Keratinocyte (primary cell): ENCODE data around the gene NXPH4. TPM values are rescaled to one million over a fixed set of nuclear protein-coding genes. Genes with fewer than 3 reads are reported as not detected.

Experiments
- DNase-seq: peaks from one replicate; pipeline ENCODE4 v3.0.0-alpha.2; 2011; ENCODE audit warnings: low read depth, missing footprints, low spot score
- FAIRE-seq: peaks from 2 replicates; lab custom pipeline; 2011; peaks lifted over from hg19 to GRCh38; lab: Jason Lieb, UNC
- H2AFZ ChIP-seq: 2 replicates; pipeline ENCODE4 v1.6.0; 2012; ENCODE audit warnings: low read length, control low read depth, inconsistent platforms; ENCODE audit not compliant: control insufficient read depth
- H3K27ac ChIP-seq: 2 replicates; pipeline ENCODE4 v1.5.1; 2011; ENCODE audit warnings: low read length; ENCODE audit not compliant: control insufficient read depth, insufficient read depth
- H3K27me3 ChIP-seq: 3 replicates; pipeline ENCODE4 v1.6.0; 2011; ENCODE audit warnings: low read length; ENCODE audit not compliant: control insufficient read depth, insufficient read depth; ENCODE audit errors: extremely low read depth
- H3K36me3 ChIP-seq, 2 experiments: 2 replicates in 1 of 2; 3 replicates in 1 of 2; pipeline ENCODE4 v1.5.1; 2011; ENCODE audit warnings: low read length in 2 of 2, mild to moderate bottlenecking in 1 of 2; ENCODE audit not compliant: control insufficient read depth in 2 of 2, insufficient read depth in 2 of 2; ENCODE audit errors: extremely low read depth in 1 of 2
- H3K4me1 ChIP-seq: 3 replicates; pipeline ENCODE4 v1.5.1; 2011; ENCODE audit warnings: low read length; ENCODE audit not compliant: control insufficient read depth, insufficient read depth; ENCODE audit errors: extremely low read depth
- H3K4me2 ChIP-seq: 3 replicates; pipeline ENCODE4 v1.6.0; 2011; ENCODE audit warnings: low read depth, low read length; ENCODE audit not compliant: control insufficient read depth, insufficient read depth; ENCODE audit errors: extremely low read depth
- H3K4me3 ChIP-seq, 3 experiments: fragments of 200-600 bp in 1 of 3; sonication (generic) in 1 of 3; 2 replicates in 2 of 3; 3 replicates in 1 of 3; pipeline ENCODE4 v1.5.1; 2011 to 2016; ENCODE audit warnings: low read length in 3 of 3, mild to moderate bottlenecking in 3 of 3, control low read depth in 2 of 3, inconsistent platforms in 1 of 3, low read depth in 1 of 3, mixed read lengths in 1 of 3, mixed run types in 1 of 3, moderate library complexity in 1 of 3; ENCODE audit not compliant: control insufficient read depth in 2 of 3, insufficient read depth in 2 of 3; ENCODE audit errors: extremely low read depth in 1 of 3
- H3K79me2 ChIP-seq: 2 replicates; pipeline ENCODE4 v1.6.0; 2012; ENCODE audit warnings: low read length; ENCODE audit not compliant: control insufficient read depth, insufficient read depth
- H3K9ac ChIP-seq: 3 replicates; pipeline ENCODE4 v1.6.0; 2011; ENCODE audit warnings: low read length; ENCODE audit not compliant: control insufficient read depth, insufficient read depth; ENCODE audit errors: extremely low read depth
- H3K9me1 ChIP-seq: 3 replicates; pipeline ENCODE4 v1.6.0; 2011; ENCODE audit warnings: low read length; ENCODE audit not compliant: control insufficient read depth, insufficient read depth; ENCODE audit errors: extremely low read depth
- H3K9me3 ChIP-seq: 2 replicates; pipeline ENCODE4 v1.5.1; 2012; ENCODE audit warnings: low read depth, low read length; ENCODE audit not compliant: control insufficient read depth
- H4K20me1 ChIP-seq: 3 replicates; pipeline ENCODE4 v1.6.0; 2011; ENCODE audit warnings: low read length; ENCODE audit not compliant: control insufficient read depth, insufficient read depth; ENCODE audit errors: extremely low read depth
- EZH2 ChIP-seq: IDR thresholded peaks from one replicate; pipeline ENCODE4 v1.6.1; 2012; ENCODE audit warnings: inconsistent platforms, mild to moderate bottlenecking, low read length, moderate library complexity
- dilution Hi-C: fragments of 300-500 bp; cut with MboI; formaldehyde crosslinking; loops from one replicate; pipeline ENCODE4 v1.7.0; 2020; ENCODE audit warnings: low sequenced_read_pairs; ENCODE audit not compliant: extremely low pct_ligation_motif_present
- polyA plus RNA-seq, 5 experiments: library from polyadenylated mRNA; depleted of rRNA in 3 of 5; stranded (reverse) in 3 of 5; stranded (forward) in 1 of 5; unstranded in 1 of 5; fragments of >200 nt; gene quantifications; 1 replicate in 1 of 5; 2 replicates in 3 of 5; 3 replicates in 1 of 5; pipeline versions ENCODE4 v1.2.1 to v1.2.3, GENCODE V29; 2011 to 2012; ENCODE audit warnings: missing spikeins in 2 of 5, low read depth in 1 of 5, low replicate concordance in 1 of 5
- TF ChIP-seq, protein P1 (sequence below), 3 experiments: IDR thresholded peaks in 1 of 3; conservative IDR thresholded peaks in 1 of 3; optimal IDR thresholded peaks in 1 of 3; 2 replicates in 2 of 3; 3 replicates in 1 of 3; pipeline versions ENCODE3 to v1.5.1; 2011; ENCODE audit warnings: low read length in 3 of 3, mild to moderate bottlenecking in 3 of 3, moderate library complexity in 2 of 3, control low read depth in 1 of 3, inconsistent platforms in 1 of 3; ENCODE audit not compliant: insufficient read depth in 2 of 3; ENCODE audit errors: extremely low read depth in 1 of 3

NXPH4 gene
- polyA plus RNA-seq, 1 donor (not counting 4 experiments of a cell fraction or from before 2014, with no cell fraction given) = 0.97 TPM

- Histone ChIP-seq H3K36me3 (no peaks in the 10 kb centered on the region), H3K4me1 (peaks cover 6% of the 10 kb centered on the region), H3K27ac (no peak overlapping the region), H3K9ac (no peak overlapping the region), H2AFZ (no peak overlapping the region), H3K79me2 (peaks cover 7% of the 10 kb centered on the region), H3K4me2 (no peak overlapping the region), H3K4me3 (no peak overlapping the region), H3K9me3 (no peaks in the 10 kb centered on the region), H3K27me3 (peaks cover 17% of the 10 kb centered on the region), H4K20me1 (no peaks in the 10 kb centered on the region), H3K9me1 (no peaks in the 10 kb centered on the region)
- no peak for FAIRE-seq
- no peak for DNase-seq
- TF ChIP-seq EZH2 = no peak
- TF ChIP-seq, protein P1, sequence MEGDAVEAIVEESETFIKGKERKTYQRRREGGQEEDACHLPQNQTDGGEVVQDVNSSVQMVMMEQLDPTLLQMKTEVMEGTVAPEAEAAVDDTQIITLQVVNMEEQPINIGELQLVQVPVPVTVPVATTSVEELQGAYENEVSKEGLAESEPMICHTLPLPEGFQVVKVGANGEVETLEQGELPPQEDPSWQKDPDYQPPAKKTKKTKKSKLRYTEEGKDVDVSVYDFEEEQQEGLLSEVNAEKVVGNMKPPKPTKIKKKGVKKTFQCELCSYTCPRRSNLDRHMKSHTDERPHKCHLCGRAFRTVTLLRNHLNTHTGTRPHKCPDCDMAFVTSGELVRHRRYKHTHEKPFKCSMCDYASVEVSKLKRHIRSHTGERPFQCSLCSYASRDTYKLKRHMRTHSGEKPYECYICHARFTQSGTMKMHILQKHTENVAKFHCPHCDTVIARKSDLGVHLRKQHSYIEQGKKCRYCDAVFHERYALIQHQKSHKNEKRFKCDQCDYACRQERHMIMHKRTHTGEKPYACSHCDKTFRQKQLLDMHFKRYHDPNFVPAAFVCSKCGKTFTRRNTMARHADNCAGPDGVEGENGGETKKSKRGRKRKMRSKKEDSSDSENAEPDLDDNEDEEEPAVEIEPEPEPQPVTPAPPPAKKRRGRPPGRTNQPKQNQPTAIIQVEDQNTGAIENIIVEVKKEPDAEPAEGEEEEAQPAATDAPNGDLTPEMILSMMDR (optimal IDR thresholded peaks at IDR 0.05 in 1 of 3, IDR thresholded peaks at IDR 0.05 in 1 of 3, conservative IDR thresholded peaks at IDR 0.05 in 1 of 3; ENCODE audit: extremely low read depth in 1 of 3, insufficient read depth in 2 of 3, low read length in 3 of 3) = peak in 1 of 3 experiments; percentile 27
- dilution Hi-C loops = no loop called here
Measured at GRCh38 chr12:57224973-57225679, 8.5 kb downstream of the NXPH4 start.

GRCh38 chr12:57225680-57226210 is 9.2 kb downstream of the NXPH4 start:
- H3K79me2 ChIP-seq = peaks cover 13% of the 10 kb centered on the region
- TF ChIP-seq EZH2 = no peak
- TF ChIP-seq, protein P1 (optimal IDR thresholded peaks at IDR 0.05 in 1 of 3, IDR thresholded peaks at IDR 0.05 in 1 of 3, conservative IDR thresholded peaks at IDR 0.05 in 1 of 3; ENCODE audit: extremely low read depth in 1 of 3, insufficient read depth in 2 of 3, low read length in 3 of 3) = no peak
- H3K36me3 ChIP-seq = no peaks in the 10 kb centered on the region
- no peaks in the 10 kb centered on the region for H4K20me1 ChIP-seq
- H2AFZ ChIP-seq = no peak overlapping the region
- dilution Hi-C loops = no loop called here
- H3K9me1 ChIP-seq = no peaks in the 10 kb centered on the region
- no peak overlapping the region for H3K27ac ChIP-seq
- H3K9ac ChIP-seq = no peak overlapping the region
- FAIRE-seq (no peak), DNase-seq (no peak)
- no peak overlapping the region for H3K4me3 ChIP-seq
- H3K27me3 ChIP-seq = peaks cover 13% of the 10 kb centered on the region
- no peak overlapping the region for H3K4me2 ChIP-seq
- H3K9me3 ChIP-seq = no peaks in the 10 kb centered on the region
- H3K4me1 ChIP-seq = peaks cover 10% of the 10 kb centered on the region
